ENCODE results near the gene ATRIP.

DNA sequence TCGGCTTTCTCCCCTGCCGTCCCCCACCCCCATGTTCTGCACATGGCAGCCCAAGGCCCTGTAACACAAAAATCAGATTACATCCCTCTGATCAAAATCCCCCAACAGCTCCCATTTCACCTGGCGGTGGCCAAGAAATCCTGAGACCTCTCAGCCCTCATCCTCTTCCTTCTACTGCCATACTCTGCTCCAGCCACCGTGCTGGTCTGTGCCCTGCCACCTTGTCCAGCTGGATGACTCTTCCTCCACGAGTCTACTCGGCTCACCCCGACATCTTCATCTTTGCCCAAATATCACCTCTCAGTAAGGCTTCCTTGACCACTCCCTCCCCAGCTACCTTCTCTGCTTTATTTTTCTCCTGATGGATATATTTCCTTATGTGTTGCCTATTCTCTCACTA is 9.7 kb upstream of the ATRIP start:
- TF ChIP-seq, protein P1, sequence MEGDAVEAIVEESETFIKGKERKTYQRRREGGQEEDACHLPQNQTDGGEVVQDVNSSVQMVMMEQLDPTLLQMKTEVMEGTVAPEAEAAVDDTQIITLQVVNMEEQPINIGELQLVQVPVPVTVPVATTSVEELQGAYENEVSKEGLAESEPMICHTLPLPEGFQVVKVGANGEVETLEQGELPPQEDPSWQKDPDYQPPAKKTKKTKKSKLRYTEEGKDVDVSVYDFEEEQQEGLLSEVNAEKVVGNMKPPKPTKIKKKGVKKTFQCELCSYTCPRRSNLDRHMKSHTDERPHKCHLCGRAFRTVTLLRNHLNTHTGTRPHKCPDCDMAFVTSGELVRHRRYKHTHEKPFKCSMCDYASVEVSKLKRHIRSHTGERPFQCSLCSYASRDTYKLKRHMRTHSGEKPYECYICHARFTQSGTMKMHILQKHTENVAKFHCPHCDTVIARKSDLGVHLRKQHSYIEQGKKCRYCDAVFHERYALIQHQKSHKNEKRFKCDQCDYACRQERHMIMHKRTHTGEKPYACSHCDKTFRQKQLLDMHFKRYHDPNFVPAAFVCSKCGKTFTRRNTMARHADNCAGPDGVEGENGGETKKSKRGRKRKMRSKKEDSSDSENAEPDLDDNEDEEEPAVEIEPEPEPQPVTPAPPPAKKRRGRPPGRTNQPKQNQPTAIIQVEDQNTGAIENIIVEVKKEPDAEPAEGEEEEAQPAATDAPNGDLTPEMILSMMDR (conservative IDR thresholded peaks at IDR 0.05; ENCODE audit: low read depth, low read length): no peak
- TF ChIP-seq EZH2phosphoT487 (IDR thresholded peaks at IDR 0.05; ENCODE audit: borderline replicate concordance, low read length): no peak

All from PC-3 (cell line).